GM18508 (cell line): ENCODE results near the gene NFIL3.
"Not testable (repeated sequence)": the region's sequence is repeated elsewhere in the genome, so short reads cannot be mapped to it uniquely, and the experiment has no call there.

Source experiments
- ATAC-seq: cut with Tn5 transposase; IDR thresholded peaks from one replicate; pipeline ENCODE4 v1.9.1; 2021; ENCODE audit warnings: moderate number of reproducible peaks; ENCODE audit not compliant: insufficient read depth, unreplicated experiment

NFIL3 gene

GRCh38 chr9:91423785-91424402 is at the start of gene NFIL3:
TSS of gene NFIL3 (minus strand) at chr9:91423832. CDS start at chr9:91410734, 13,098 bp downstream.
- ATAC-seq = no peak

- not testable (repeated sequence) for ATAC-seq
These were observed 47.9 kb upstream of the NFIL3 start for GRCh38 chr9:91471524-91471923.

GRCh38 chr9:91465420-91465819 is 41.8 kb upstream of the NFIL3 start:
- no peak for ATAC-seq

GRCh38 chr9:91458906-91459305 is 35.3 kb upstream of the NFIL3 start:
- no peak for ATAC-seq

GRCh38 chr9:91452844-91453243 is 29.2 kb upstream of the NFIL3 start:
- ATAC-seq = no peak

GRCh38 chr9:91451431-91452270 is 28.0 kb upstream of the NFIL3 start:
- ATAC-seq = no peak

GRCh38 chr9:91445135-91445534 is 21.5 kb upstream of the NFIL3 start:
- ATAC-seq = no peak

- no peak for ATAC-seq
These were observed 20.4 kb upstream of the NFIL3 start for GRCh38 chr9:91443994-91444392.

- ATAC-seq = no peak
These were observed 19.8 kb upstream of the NFIL3 start for GRCh38 chr9:91443321-91443993.

GRCh38 chr9:91436841-91437240 is 13.2 kb upstream of the NFIL3 start:
- no peak for ATAC-seq

GRCh38 chr9:91433180-91433579 is 9.5 kb upstream of the NFIL3 start:
- ATAC-seq = no peak

- ATAC-seq = no peak
These were observed 7.9 kb upstream of the NFIL3 start for GRCh38 chr9:91431485-91431884.

GRCh38 chr9:91429501-91429900 is 5.9 kb upstream of the NFIL3 start:
- no peak for ATAC-seq

- ATAC-seq = no peak
These were observed 5.3 kb upstream of the NFIL3 start for GRCh38 chr9:91428927-91429351.

- no peak for ATAC-seq
These were observed 4.8 kb upstream of the NFIL3 start for GRCh38 chr9:91428436-91428835.

- no peak for ATAC-seq
These were observed 4.2 kb upstream of the NFIL3 start for GRCh38 chr9:91427873-91428272.

GRCh38 chr9:91426123-91426745 is 2.6 kb upstream of the NFIL3 start:
- ATAC-seq = no peak

GRCh38 chr9:91425271-91425670 is 1.6 kb upstream of the NFIL3 start:
- no peak for ATAC-seq

- ATAC-seq = no peak
These were observed 958 bp upstream of the NFIL3 start for GRCh38 chr9:91424403-91425176.
